Activated CD4-positive, alpha-beta T cell treated with anti-CD3 and anti-CD28 coated beads for 24 hours (primary cell): ENCODE measurements around the gene FAHD2A.
A peak's percentile ranks its signal among the peaks of the same experiment; 100 is the strongest.
"Not testable (repeated sequence)": the region's sequence is repeated elsewhere in the genome, so short reads cannot be mapped to it uniquely, and the experiment has no call there.

Source experiments
- DNase-seq, 2 donors: peaks; one replicate each; pipeline ENCODE4 v3.0.0-alpha.2; 2020; ENCODE audit warnings: low read depth in 2 of 2

Gene FAHD2A, protein sequence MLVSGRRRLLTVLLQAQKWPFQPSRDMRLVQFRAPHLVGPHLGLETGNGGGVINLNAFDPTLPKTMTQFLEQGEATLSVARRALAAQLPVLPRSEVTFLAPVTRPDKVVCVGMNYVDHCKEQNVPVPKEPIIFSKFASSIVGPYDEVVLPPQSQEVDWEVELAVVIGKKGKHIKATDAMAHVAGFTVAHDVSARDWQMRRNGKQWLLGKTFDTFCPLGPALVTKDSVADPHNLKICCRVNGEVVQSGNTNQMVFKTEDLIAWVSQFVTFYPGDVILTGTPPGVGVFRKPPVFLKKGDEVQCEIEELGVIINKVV

GRCh38 chr2:95402370-95403203 is at the start of gene FAHD2A:
FAHD2A (plus strand) TSS chr2:95402708; CDS start chr2:95405559, 2,851 bp downstream.
- DNase-seq, result peak; percentile 90 to 96

DNA sequence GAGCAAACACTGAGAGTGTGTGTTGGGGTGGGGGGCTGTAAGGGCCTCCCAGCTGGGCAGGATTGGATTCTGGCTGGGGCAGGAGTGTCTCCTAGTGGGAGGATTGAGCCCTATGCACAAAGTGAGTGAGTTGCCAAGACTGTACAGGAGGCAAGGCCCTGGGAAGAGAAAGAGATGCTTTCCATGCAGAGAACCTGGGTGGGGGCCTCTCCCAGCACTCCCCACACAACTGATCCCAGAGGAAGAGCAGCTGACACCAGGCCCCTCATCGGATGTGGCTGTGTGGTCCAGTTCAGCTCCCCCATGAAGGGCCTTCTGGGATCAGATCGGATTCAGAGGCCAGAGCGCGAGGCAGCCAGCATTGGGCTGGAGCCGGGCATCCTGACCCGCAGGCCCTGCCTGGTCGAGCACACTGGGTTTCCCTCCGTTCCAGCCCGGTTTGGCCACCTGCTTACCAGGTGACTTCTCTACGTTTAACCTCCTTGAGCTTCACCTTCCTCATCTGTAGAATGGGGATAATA is 49.4 kb upstream of the FAHD2A start:
- DNase-seq, result no peak

GRCh38 chr2:95353613-95354468 is 48.7 kb upstream of the FAHD2A start:
- no peak for DNase-seq

GRCh38 chr2:95354469-95354901 is 48.0 kb upstream of the FAHD2A start:
- DNase-seq, result no peak

- no peak for DNase-seq
These were observed 47.6 kb upstream of the FAHD2A start for GRCh38 chr2:95354925-95355324.

- DNase-seq, result not testable (repeated sequence)
These were observed 47.0 kb upstream of the FAHD2A start for GRCh38 chr2:95355486-95355885.

DNA sequence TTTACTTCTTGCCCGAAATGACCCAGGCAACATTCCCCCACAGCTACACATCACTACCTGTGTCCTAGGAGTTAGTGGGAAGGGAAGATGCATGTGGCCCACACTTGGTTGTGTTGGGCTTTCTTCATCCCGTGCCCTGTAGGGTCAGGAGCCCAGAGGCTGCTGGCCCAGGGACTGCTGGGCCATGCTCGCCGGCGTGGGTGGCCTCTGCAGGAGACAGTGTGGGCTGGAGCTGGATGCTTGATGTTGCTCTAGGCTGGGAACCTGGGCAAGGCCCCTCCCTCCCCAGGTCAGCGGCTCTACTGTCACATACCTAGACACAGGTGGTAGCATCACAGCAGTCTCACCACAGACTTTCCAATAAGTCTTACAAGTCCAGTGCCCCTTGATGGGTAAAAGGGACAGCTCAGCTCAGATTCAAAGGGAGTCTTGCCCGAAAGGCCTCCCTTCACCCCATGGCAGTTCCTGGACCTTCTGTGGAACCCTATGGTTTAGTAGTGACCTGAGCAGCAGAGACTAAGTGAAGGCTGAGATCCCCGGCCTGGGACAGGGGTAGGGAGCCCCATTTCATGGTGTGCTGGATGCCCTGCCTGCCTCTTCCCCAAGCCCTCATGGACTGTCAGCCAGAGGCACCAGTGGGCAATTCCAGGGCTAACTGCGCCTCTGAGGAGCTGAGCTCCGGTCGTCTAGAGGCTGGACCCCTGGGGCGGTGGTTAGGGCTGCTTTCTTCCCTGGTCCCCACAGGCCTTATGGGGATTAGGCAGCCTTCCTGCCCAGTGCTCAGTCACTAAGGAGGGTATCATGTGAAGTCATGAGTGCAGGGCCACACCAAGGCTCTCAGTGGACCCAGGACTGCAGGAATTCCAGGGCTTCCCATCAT is 45.4 kb upstream of the FAHD2A start:
- DNase-seq, result no peak

DNA sequence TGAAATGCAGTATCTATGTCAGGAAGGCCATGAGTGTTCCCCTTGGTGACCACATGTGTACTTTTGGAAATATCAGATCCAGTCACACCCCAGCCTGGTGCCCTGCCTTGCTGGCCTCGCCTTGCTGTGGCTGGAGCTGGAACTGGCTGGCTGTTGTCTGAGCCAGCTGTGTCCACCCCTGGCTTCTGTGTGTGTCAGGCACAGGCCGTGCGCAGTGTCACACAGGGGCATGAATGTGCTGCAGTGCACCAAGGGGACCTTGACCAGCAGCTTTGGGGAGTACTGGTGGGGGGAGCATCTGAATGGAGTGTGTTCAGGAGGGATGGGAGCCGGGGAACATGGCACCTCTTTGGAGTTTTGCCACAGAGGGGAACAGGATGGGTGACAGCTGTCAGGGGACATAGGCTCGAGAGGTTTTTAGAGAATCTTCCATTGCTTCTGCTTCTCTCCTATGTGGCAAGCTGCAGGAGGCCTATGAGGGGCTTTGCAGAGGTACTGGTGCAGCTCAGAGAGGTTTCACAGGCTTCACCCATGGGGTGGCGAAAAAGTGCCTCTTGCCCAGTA is 44.7 kb upstream of the FAHD2A start:
- DNase-seq, result no peak

- no peak for DNase-seq
These were observed 43.5 kb upstream of the FAHD2A start for GRCh38 chr2:95359031-95359430.

DNA sequence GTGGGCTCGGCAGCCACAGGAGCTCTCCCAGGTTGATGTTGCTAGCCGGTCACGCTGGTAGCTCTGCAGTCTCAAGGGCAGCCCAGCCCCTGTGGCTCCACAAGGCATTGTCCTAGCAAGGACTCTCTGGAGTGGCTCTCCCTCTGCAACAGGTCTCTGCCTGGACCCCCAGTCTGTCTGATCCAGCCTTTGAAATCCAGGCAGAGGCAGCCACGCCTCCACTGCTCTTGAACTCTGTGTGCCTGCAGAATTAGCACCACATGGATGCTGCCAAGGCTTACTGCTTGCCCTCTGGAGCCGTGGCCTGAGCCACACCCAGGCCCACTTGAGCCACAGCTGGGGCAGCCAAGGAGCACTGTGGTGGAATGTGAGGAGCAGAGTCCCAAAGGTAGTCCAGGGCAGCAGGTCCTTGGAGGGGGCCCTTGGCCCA is 43.0 kb upstream of the FAHD2A start:
- no peak for DNase-seq

GRCh38 chr2:95361216-95361980 is 41.1 kb upstream of the FAHD2A start:
- no peak for DNase-seq

DNA sequence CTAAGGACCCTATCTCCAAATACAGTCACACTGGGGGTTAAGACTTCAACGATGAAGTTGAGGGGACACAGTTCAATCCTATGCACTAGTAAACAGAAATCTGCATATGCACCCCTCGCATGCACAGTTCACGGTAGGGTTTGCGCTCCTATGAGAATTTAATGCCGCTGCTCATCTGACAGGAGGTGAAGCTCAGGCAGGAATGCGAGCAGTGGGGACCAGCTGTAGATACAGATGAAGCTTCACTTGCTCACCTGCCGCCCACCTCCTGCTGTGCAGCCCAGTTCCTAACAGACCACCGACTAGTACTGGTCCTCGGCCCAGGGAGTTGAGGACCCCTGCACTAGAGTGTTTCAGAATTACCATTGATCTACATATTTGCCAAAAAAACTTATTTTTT is 40.0 kb upstream of the FAHD2A start:
- DNase-seq, result no peak

DNA sequence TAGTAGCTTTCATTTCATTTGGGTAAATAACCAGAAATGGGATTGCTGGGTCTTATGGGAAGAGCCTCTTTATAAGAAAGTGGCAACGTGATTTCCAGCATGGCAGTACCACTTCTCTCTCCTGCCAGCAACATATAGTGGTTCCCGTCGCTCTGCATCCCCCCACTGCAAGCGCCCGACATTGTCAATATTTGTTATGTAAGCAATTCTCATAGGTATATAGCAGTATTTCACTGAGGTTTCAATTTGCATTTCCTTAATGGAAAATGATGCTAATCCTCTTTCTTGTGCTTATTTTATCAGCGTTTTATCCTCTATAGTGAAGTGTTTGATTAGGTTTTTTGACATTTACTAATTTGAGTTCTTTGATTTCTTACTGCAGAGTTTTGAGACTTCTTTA is 36.0 kb upstream of the FAHD2A start:
- DNase-seq, result no peak

DNA sequence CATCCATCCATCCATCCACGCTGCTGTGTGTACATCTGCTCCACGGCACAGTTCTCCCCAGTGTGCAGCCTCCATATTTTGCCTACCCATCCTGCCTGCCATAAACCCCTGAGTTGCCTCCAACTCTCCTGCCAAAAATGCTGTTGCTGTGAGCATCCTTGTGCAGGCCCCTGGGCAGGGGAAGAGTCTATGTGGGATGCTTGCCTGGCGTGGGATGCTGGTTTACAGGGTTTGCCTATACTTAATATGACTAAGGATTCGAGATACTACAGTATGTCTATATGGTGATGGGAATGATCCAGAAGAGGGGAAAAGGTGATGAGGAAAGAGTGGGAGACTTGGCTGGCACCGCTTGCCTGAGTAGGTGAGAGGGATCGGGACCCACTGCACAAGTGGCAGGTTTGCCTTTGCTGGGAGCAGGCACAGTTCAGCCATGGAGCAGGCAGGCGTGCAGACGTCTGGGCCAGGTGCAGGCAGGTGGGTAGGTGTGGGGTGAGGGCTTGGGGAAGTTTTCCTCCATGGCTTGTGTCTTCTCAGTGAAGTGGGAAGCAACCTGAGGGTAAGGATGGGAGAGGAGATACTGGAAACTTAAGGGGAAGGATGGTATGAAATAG is 30.2 kb upstream of the FAHD2A start:
- DNase-seq, result no peak

DNA sequence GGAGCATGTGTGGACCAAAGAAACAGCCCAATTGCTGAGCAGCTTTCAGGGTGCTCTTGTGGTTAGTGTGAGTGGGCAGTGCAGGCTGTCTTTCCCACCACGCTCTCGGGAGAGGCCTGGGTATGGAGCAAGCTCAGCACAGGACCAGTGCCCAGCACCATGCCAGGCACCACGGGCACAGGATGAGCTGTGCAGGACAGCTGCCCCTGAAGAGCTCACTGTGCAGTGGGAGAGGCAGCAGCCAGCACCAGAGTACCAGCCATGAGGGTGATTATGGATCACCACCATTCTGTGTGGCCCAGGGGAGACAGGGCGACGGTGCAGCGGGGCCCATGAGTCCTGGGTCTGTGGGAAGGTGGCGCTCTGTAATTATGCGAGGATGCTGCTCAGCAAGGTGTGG is 29.7 kb upstream of the FAHD2A start:
- DNase-seq, result no peak

- DNase-seq, result no peak
These were observed 28.5 kb upstream of the FAHD2A start for GRCh38 chr2:95374029-95374428.

- DNase-seq, result no peak
These were observed 28.0 kb upstream of the FAHD2A start for GRCh38 chr2:95374451-95374920.

DNA sequence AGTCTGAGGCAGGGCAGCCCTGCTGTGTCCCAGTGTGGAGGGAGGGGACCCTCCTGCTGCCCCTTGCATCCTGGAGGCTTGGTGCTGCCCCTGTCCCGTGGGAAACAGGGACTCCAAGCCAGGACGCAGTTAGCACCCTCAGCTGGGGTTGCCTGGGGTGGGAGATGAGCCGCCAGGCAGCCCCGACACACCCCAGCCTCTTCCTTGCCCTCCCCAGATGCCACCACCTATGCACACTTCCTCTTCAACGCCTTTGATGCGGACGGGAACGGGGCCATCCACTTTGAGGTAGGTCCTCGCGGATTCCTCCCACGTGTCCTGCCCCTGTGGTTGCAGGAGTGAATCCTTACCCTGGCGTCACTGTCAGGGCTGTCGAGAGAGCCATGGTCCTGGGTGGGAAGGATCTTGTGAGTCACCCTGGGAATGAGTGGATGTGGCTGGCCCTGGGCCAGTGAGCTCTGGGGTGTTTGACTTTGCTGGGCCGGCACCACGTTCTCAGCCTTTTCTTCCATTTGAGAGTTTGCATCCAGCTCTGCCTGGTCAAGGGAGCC is 27.5 kb upstream of the FAHD2A start:
- DNase-seq, result no peak
